Measurements from ENCODE around the gene SRGAP1.

Gene SRGAP1

GRCh38 chr12:64053117-64053516, 208.6 kb downstream of the SRGAP1 start:
- DNase-seq (ENCODE audit: low read depth) = no peak

GRCh38 chr12:64054079-64054520, 209.6 kb downstream of the SRGAP1 start:
- no peak for DNase-seq (ENCODE audit: low read depth)

- DNase-seq (ENCODE audit: low read depth) = no peak
Measured at GRCh38 chr12:64056741-64057140, 212.2 kb downstream of the SRGAP1 start.

GRCh38 chr12:64057706-64058105, 213.2 kb downstream of the SRGAP1 start:
- no peak for DNase-seq (ENCODE audit: low read depth)

GRCh38 chr12:64058541-64059265, 214.2 kb downstream of the SRGAP1 start:
- DNase-seq (ENCODE audit: low read depth) = no peak

GRCh38 chr12:64059685-64060084, 215.2 kb downstream of the SRGAP1 start:
- DNase-seq (ENCODE audit: low read depth) = no peak

GRCh38 chr12:64061868-64062375, 217.4 kb downstream of the SRGAP1 start:
- DNase-seq (ENCODE audit: low read depth) = peak; percentile 21

- DNase-seq (ENCODE audit: low read depth) = no peak
Measured at GRCh38 chr12:64063121-64063520, 218.6 kb downstream of the SRGAP1 start.

- DNase-seq (ENCODE audit: low read depth) = no peak
Measured at GRCh38 chr12:64064240-64064639, 219.7 kb downstream of the SRGAP1 start.

- DNase-seq (ENCODE audit: low read depth) = no peak
Measured at GRCh38 chr12:64064706-64065105, 220.2 kb downstream of the SRGAP1 start.

GRCh38 chr12:64065881-64066451, 221.5 kb downstream of the SRGAP1 start:
- peak; percentile 59 for DNase-seq (ENCODE audit: low read depth)

GRCh38 chr12:64066776-64067175, 222.3 kb downstream of the SRGAP1 start:
- no peak for DNase-seq (ENCODE audit: low read depth)

GRCh38 chr12:64070454-64070853, 226.0 kb downstream of the SRGAP1 start:
- no peak for DNase-seq (ENCODE audit: low read depth)

GRCh38 chr12:64072916-64073575, 228.5 kb downstream of the SRGAP1 start:
- DNase-seq (ENCODE audit: low read depth) = no peak

GRCh38 chr12:64076565-64076964, 232.1 kb downstream of the SRGAP1 start:
- DNase-seq (ENCODE audit: low read depth) = peak; percentile 54

- DNase-seq (ENCODE audit: low read depth) = no peak
Measured at GRCh38 chr12:64077922-64078321, 233.4 kb downstream of the SRGAP1 start.

GRCh38 chr12:64080319-64081007, 236.0 kb downstream of the SRGAP1 start:
- no peak for DNase-seq (ENCODE audit: low read depth)

- DNase-seq (ENCODE audit: low read depth) = no peak
Measured at GRCh38 chr12:64081008-64081404, 236.5 kb downstream of the SRGAP1 start.

- DNase-seq (ENCODE audit: low read depth) = no peak
Measured at GRCh38 chr12:64082116-64082515, 237.6 kb downstream of the SRGAP1 start.

- DNase-seq (ENCODE audit: low read depth) = no peak
Measured at GRCh38 chr12:64082866-64083268, 238.4 kb downstream of the SRGAP1 start.

- DNase-seq (ENCODE audit: low read depth) = peak; percentile 97
Measured at GRCh38 chr12:64083285-64084210, 239.0 kb downstream of the SRGAP1 start.
